Skeletal muscle tissue (tissue), 4 donors: Measurements from ENCODE around the gene AXIN1. TPM values are rescaled to one million over a fixed set of nuclear protein-coding genes. Genes with fewer than 3 reads are reported as not detected.
"Not testable (repeated sequence)": the region's sequence is repeated elsewhere in the genome, so short reads cannot be mapped to it uniquely, and the experiment has no call there.

Experiments
- H3K27ac ChIP-seq: one replicate; pipeline ENCODE4 v1.7.0; 2013; ENCODE audit warnings: mild to moderate bottlenecking, low read depth, low read length, inconsistent platforms
- H3K27me3 ChIP-seq, 3 donors: one replicate each; pipeline ENCODE4 v1.7.0; 2013; ENCODE audit warnings: low read length in 3 of 3; ENCODE audit not compliant: control insufficient read depth in 3 of 3, insufficient read depth in 3 of 3
- H3K36me3 ChIP-seq, 3 donors: one replicate each; pipeline ENCODE4 v1.7.0; 2013; ENCODE audit warnings: low read length in 3 of 3; ENCODE audit not compliant: control insufficient read depth in 3 of 3, insufficient read depth in 3 of 3
- H3K4me1 ChIP-seq, 3 donors: one replicate each; pipeline ENCODE4 v1.7.0; 2013; ENCODE audit warnings: low read length in 3 of 3, mild to moderate bottlenecking in 3 of 3; ENCODE audit not compliant: control insufficient read depth in 3 of 3, insufficient read depth in 3 of 3
- H3K4me3 ChIP-seq, 3 donors: one replicate each; pipeline ENCODE4 v1.7.0; 2013; ENCODE audit warnings: low read length in 3 of 3
- H3K9ac ChIP-seq, 3 donors: one replicate each; pipeline ENCODE4 v1.7.0; 2013; ENCODE audit warnings: low read length in 3 of 3, mild to moderate bottlenecking in 3 of 3, moderate library complexity in 2 of 3, low read depth in 1 of 3
- H3K9me3 ChIP-seq, 3 donors: one replicate each; pipeline ENCODE4 v1.7.0; 2013; ENCODE audit warnings: low read length in 3 of 3; ENCODE audit not compliant: control insufficient read depth in 3 of 3
- total RNA-seq: library from RNA; depleted of rRNA; stranded (reverse); fragments of >200 nt; gene quantifications from one replicate; pipeline ENCODE4 v1.2.3, GENCODE V29; 2014
- donor health status: Osteomylitis.

AXIN1 gene
- total RNA-seq, 1 donor from 2014 or later, result 8.9 TPM

GRCh38 chr16:396199-396598 lies 43.7 kb upstream of the AXIN1 start:
- H3K4me1 ChIP-seq, result peaks cover 16 to 33% (median 23%) of the 10 kb centered on the region in 3 donors
- H3K27me3 ChIP-seq, result no peaks in the 10 kb centered on the region
- H3K9me3 ChIP-seq, result peaks cover 0 to 3% (median 0%) of the 10 kb centered on the region in 3 donors
- no peak overlapping the region for H3K27ac ChIP-seq
- no peak overlapping the region for H3K9ac ChIP-seq
- peaks cover 9 to 11% (median 11%) of the 10 kb centered on the region in 3 donors for H3K36me3 ChIP-seq
- peak overlapping the region in 1 of 3 donors; percentile 66 for H3K4me3 ChIP-seq

- peaks cover 0 to 3% (median 0%) of the 10 kb centered on the region in 3 donors for H3K9me3 ChIP-seq
- no peak overlapping the region for H3K4me3 ChIP-seq
- no peak overlapping the region for H3K27ac ChIP-seq
- H3K9ac ChIP-seq, result no peak overlapping the region
- no peaks in the 10 kb centered on the region for H3K27me3 ChIP-seq
- H3K4me1 ChIP-seq, result peaks cover 6 to 14% (median 10%) of the 10 kb centered on the region in 3 donors
- peaks cover 0 to 2% (median 0%) of the 10 kb centered on the region in 3 donors for H3K36me3 ChIP-seq
These were observed 40.0 kb upstream of the AXIN1 start for GRCh38 chr16:392450-393030.

GRCh38 chr16:391885-392335 lies 39.4 kb upstream of the AXIN1 start:
- H3K36me3 ChIP-seq, result peaks cover 0 to 2% (median 0%) of the 10 kb centered on the region in 3 donors
- H3K9ac ChIP-seq, result no peak overlapping the region
- peaks cover 6 to 14% (median 11%) of the 10 kb centered on the region in 3 donors for H3K4me1 ChIP-seq
- H3K9me3 ChIP-seq, result peaks cover 0 to 3% (median 0%) of the 10 kb centered on the region in 3 donors
- H3K27ac ChIP-seq, result no peak overlapping the region
- H3K27me3 ChIP-seq, result no peaks in the 10 kb centered on the region
- H3K4me3 ChIP-seq, result no peak overlapping the region

- H3K4me1 ChIP-seq, result peaks cover 9 to 21% (median 21%) of the 10 kb centered on the region in 3 donors
- H3K27ac ChIP-seq, result no peak overlapping the region
- no peak overlapping the region for H3K4me3 ChIP-seq
- H3K9ac ChIP-seq, result no peak overlapping the region
- H3K27me3 ChIP-seq, result no peaks in the 10 kb centered on the region
- peaks cover 0 to 3% (median 0%) of the 10 kb centered on the region in 3 donors for H3K9me3 ChIP-seq
- H3K36me3 ChIP-seq, result peaks cover 0 to 2% (median 0%) of the 10 kb centered on the region in 3 donors
These were observed 36.8 kb upstream of the AXIN1 start for GRCh38 chr16:389352-389751.

- Histone ChIP-seq H3K4me3 (peak overlapping the region in 2 of 3 donors; percentile 24 to 52), H3K4me1 (peaks cover 20 to 34% (median 34%) of the 10 kb centered on the region in 3 donors), H3K9ac (peak overlapping the region in 1 of 3 donors; percentile 58)
- H3K36me3 ChIP-seq, H3K27me3 ChIP-seq, H3K27ac ChIP-seq, H3K9me3 ChIP-seq: not testable (repeated sequence)
These were observed 35.5 kb upstream of the AXIN1 start for GRCh38 chr16:387761-388666.

GRCh38 chr16:386641-387156 lies 34.2 kb upstream of the AXIN1 start:
- Histone ChIP-seq H3K4me3 (peak overlapping the region in 1 of 3 donors; percentile 41), H3K27me3 (no peaks in the 10 kb centered on the region), H3K4me1 (peaks cover 22 to 38% (median 38%) of the 10 kb centered on the region in 3 donors), H3K9ac (peak overlapping the region in 2 of 3 donors; percentile 20 to 53), H3K9me3 (no peaks in the 10 kb centered on the region), H3K36me3 (no peaks in the 10 kb centered on the region), H3K27ac (no peak overlapping the region)

- Histone ChIP-seq H3K9me3 (no peaks in the 10 kb centered on the region), H3K27ac (no peak overlapping the region), H3K4me1 (peaks cover 27 to 50% (median 39%) of the 10 kb centered on the region in 3 donors), H3K27me3 (no peaks in the 10 kb centered on the region), H3K36me3 (no peaks in the 10 kb centered on the region), H3K4me3 (peak overlapping the region; percentile 41 to 84 (median 46)), H3K9ac (peak overlapping the region in 1 of 3 donors; percentile 45)
These were observed 31.0 kb upstream of the AXIN1 start for GRCh38 chr16:383326-384051.

GRCh38 chr16:381789-382717 lies 29.5 kb upstream of the AXIN1 start, which contains the start of gene PGAP6:
Gene PGAP6, minus strand, starts transcription at chr16:381978. Its CDS starts 157 bp downstream, at chr16:381821.
- Histone ChIP-seq H3K9ac (peak within 1 kb of the TSS; percentile 74 to 92 (median 89)), H3K9me3 (no peaks in the 10 kb centered on the region), H3K4me3 (peak within 1 kb of the TSS; percentile 82 to 91 (median 84)), H3K4me1 (peaks cover 26 to 42% (median 30%) of the 10 kb centered on the region in 3 donors), H3K27ac (peak within 1 kb of the TSS; percentile 58), H3K36me3 (no peaks in the 10 kb centered on the region), H3K27me3 (no peaks in the 10 kb centered on the region)
